GM19193 (cell line): ENCODE data around the gene PSME3.

ENCODE experiments used
- POLR2A ChIP-seq: IDR thresholded peaks from 4 replicates; pipeline ENCODE4 v1.6.1; 2011; ENCODE audit not compliant: insufficient read depth, insufficient read length; ENCODE audit errors: extremely low read depth

Gene PSME3

GRCh38 chr17:42803074-42803883 is 29.9 kb upstream of the PSME3 start:
- TF ChIP-seq POLR2A = no peak

GRCh38 chr17:42804918-42805367 is 28.3 kb upstream of the PSME3 start:
- no peak for TF ChIP-seq POLR2A

- no peak for TF ChIP-seq POLR2A
Observed at GRCh38 chr17:42806249-42806648, 26.9 kb upstream of the PSME3 start.

GRCh38 chr17:42809250-42809649 is 23.9 kb upstream of the PSME3 start:
- TF ChIP-seq POLR2A = no peak

- TF ChIP-seq POLR2A = no peak
Observed at GRCh38 chr17:42814633-42815399, 18.4 kb upstream of the PSME3 start.

GRCh38 chr17:42817866-42818265 is 15.3 kb upstream of the PSME3 start:
- no peak for TF ChIP-seq POLR2A

GRCh38 chr17:42818379-42818778 is 14.8 kb upstream of the PSME3 start:
- TF ChIP-seq POLR2A = no peak

GRCh38 chr17:42819939-42820535 is 13.2 kb upstream of the PSME3 start:
- TF ChIP-seq POLR2A = no peak

GRCh38 chr17:42821176-42821575 is 12.0 kb upstream of the PSME3 start:
- TF ChIP-seq POLR2A = no peak

GRCh38 chr17:42827472-42827871 is 5.7 kb upstream of the PSME3 start:
- no peak for TF ChIP-seq POLR2A

- TF ChIP-seq POLR2A = no peak
Observed at GRCh38 chr17:42830971-42831370, 2.2 kb upstream of the PSME3 start.

GRCh38 chr17:42832213-42832933 is 824 bp upstream of the PSME3 start:
- no peak for TF ChIP-seq POLR2A

GRCh38 chr17:42833767-42834422 is 698 bp downstream of the PSME3 start:
- TF ChIP-seq POLR2A = no peak

- TF ChIP-seq POLR2A = no peak
Observed at GRCh38 chr17:42835732-42836131, 2.5 kb downstream of the PSME3 start.
